Activated CD8-positive, alpha-beta memory T cell treated with anti-CD3 and anti-CD28 coated beads, Interleukin-2, amount 50 U/mL, for 1 hour (primary cell): Measurements from ENCODE around the gene PRKACA.

Experiments used
- DNase-seq: peaks from one replicate; pipeline ENCODE4 v3.0.0-alpha.2; 2020; ENCODE audit errors: extremely low read depth

Gene PRKACA

GRCh38 chr19:14117668-14118164 lies at the start of gene PRKACA:
Gene PRKACA, minus strand, starts transcription at chr19:14117762. Its CDS starts 215 bp downstream, at chr19:14117547.
- DNase-seq = peak; percentile 93

GRCh38 chr19:14166999-14167575 lies 49.5 kb upstream of the PRKACA start:
- DNase-seq = no peak

DNA sequence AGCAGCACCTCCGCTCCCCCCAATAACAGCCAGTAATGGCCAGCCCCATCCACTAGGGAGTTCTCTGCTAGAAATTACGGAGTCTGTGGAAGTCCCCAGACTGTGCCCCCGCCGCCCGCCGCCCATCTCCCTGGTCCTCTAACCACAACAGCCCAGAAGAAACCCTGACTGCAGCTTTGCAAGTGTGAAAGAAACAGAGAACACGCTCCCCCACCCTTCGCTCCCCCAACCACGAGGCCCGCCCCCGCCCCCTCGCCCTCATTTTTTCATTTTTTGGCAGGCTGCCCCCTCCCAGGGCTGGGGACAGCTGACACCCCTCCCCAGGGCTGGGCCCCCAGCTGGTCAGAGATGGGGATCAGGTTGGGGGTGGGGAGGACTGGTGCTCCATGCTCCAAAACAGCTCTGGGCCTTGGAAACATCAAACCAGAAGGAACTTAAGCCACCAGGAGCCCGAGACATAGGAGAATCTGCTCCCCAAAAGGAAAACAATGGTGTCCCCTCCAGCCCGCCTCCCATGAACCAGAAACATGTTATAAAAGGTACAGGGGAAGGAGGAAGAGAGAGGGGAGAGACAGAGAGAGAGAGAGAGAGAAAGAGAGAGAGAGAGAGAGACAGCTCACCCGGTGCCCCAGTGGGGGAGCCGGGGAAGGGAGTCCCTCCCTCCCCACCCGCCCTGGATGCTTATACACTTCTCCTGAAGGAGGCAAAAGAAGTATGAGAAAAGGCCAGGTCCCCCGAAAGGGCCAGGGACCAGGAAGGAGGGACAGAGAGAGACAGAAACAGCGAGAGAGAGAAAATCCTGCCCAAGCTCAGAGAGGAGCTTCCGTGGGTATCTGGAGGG lies 48.6 kb upstream of the PRKACA start:
- DNase-seq = no peak

DNA sequence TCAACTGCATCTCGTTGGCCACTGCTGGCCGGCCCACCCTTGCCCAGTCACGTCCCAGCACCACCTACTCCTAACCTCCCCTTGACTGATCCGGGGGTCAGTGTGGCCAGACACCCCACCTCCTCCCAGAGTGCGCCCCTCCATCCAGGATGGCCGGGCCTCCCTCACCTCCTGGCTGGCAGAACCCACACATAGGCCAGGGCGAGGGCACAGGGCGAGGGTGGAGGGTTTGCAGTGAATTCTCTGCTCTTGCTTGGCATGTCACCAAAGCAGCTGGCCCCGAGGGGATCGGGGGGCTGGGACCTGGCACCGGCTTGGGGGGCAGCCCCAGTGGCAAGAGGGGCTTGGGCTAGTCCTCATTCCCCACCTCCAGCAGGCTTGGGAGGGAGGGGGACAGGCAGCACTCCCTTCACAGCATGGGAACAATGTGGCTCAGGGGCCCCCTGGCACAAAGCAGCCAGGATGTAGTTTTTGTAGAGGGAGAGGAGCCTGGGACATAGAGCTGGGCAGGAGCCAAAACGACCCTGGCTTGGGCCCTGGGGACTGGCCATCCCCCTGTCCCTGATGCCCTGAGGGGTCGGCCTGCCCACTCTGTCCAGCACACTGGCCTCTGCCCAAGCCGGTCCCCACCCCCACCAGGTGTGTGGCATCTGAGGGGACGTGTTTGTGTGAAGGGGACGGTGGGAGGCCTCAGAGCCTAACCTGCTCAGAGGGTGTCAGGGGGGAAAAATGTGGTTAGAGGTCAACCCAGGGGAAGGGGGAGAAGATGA lies 47.3 kb upstream of the PRKACA start:
- DNase-seq = no peak

GRCh38 chr19:14164082-14164481 lies 46.5 kb upstream of the PRKACA start:
- DNase-seq = no peak

DNA sequence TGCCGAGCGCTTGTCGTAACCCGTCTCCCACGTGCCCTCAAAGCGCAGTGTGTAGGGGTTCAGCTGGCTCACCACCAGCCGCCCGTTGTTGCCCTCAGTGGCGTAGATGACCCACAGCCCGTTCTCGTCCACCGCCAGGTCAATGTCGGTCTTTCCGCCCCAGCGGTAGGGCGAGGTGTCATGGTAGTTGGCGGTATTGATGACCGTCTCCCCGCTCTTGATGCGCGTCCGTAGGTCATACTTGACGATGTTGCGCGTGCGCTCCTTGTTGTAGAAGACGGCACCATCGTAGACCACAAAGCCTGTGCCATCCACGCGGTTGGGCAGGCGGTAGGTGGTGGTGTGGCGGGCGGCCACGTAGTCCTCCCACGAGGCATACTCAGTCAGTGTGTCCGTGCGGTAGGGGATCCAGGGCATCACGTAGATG lies 45.3 kb upstream of the PRKACA start:
- no peak for DNase-seq

DNA sequence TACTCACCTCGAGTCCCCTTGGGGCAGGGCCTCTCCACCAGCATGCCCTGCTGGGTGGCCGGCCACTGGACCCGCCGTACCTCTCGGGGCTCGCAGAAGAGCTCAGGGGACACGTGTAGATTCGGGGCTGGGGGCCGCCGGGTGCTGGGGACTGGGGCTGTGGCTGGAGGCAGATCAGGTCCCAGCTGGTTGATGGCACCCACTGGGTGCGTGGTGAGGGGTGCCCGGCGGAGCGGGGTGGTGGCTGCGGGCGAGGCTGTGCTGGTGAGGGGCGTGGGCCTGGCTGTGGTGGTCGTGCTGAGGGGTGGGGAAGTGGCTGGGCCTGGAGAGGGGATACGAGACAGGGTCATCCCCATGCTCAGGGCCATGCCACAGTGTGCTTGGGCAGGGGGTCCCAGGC lies 43.7 kb upstream of the PRKACA start:
- no peak for DNase-seq

DNA sequence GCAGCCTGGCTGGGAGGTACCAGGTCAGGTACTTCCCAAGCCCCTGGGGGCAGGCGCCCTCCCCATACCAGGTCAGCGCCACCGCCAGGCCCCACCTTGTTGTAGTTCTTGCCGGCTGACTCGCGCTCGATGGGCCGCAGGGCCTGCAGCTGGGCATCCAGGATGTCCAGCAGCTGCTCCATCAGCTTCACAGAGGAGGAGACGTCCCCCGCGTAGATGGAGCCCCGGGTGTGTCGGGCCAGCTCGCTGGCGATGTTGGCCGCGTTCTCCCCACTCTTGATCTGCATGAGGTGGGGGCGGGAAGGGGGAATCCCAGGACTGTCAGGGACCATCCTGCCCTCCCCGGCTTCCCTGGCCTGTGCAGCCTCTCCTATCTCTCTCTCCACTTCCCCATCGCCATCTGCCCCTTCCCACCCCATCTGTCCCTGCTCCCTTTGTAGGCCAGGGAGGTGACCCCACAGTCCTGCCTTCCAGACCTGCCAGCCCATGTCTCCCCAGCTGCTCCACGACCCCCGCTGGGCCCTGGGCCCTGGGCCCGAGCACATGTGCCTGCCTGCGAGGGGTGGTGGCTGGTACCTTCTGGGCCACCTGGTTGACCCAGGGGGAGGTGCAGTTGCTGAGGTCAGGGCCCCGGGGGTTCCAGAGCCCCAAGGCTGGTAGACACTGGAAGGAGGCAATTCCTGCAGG lies 42.6 kb upstream of the PRKACA start:
- no peak for DNase-seq

DNA sequence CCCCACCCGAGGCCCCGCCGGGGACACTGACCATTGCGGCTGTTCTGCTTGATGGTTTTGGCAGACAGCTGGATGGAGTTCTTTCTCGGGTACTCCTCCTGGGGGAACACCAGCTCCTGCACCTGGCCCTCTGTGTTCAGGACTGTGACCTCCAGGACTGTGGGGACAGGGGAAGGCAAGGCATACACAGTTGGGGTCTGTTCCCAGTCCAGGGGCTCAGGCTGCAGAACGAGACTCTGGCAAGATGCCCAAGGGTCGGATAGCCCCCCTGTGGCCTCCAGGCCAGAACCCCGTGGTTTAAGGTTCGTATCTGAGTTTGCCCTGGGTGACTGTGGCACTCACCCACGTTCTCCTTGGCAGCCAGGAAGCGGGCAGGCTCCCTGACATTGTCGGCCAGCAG lies 41.5 kb upstream of the PRKACA start:
- DNase-seq = no peak

GRCh38 chr19:14158276-14159023 lies 40.9 kb upstream of the PRKACA start:
- no peak for DNase-seq

GRCh38 chr19:14156971-14157717 lies 39.6 kb upstream of the PRKACA start:
- no peak for DNase-seq

GRCh38 chr19:14156122-14156521 lies 38.6 kb upstream of the PRKACA start:
- DNase-seq = no peak

- no peak for DNase-seq
Observed at GRCh38 chr19:14155371-14155770, 37.8 kb upstream of the PRKACA start.

DNA sequence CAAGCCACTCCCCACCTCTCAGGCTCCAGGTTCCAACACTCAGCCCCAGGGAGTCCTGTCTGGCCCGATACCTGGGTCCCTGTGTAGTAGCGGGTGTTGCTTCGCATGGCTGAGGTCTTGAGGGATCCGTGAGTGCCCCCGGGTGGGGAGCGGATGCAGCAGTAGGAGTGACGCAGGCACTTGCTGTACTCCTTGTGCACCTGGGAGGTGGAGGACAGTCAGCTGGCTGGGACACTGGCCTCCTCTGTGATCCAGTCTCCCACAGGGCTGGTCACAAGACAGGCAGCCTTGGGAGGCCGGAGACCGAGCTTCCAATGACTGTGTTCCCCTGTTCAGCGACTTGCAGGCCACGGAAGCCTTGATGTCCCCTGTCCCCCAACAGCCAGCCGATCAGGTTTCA lies 35.2 kb upstream of the PRKACA start:
- DNase-seq = no peak

DNA sequence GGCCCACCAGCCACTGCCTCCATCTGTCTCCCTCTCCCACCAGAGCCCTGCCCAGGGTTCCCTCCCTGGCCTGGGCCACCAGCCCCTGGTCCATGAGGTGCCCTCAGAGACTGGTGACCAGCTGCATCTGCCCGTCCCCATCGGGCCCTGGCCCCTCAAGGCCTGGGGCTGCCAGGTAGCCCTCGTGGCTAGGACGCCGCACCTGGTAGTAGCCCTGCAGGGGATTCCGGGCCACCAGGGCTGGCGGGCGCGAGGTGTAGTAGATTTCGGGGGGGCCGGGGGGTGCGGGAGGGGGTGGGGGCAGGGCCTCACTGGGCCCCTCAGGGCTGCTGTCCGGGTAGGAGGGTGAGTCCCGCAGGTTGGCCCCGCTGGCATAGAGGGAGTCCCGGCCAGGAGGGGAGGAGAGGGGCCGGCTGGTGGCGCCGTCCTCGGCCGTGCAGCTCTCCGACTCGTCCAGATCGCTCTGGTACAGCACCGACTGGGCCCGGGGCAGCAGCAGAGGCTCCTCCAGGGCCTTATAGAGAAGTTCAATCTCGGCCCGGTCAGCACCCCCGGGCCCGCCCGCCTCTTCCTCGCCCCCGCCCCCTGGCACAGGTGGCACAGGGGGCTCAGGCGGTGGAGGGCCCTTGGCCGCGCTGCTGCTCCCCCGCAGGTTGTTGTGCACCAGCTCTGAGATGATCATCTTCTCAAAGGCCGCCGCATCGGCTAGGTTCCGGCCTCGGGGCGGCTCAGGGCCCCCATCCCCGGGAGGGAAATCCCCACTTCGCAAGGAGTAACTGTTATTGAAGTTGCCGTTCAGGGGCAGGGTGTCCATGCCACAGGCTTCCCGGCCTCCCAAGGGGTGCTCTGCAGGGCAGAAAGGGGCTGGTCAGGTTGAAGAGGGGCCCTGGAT lies 33.5 kb upstream of the PRKACA start:
- no peak for DNase-seq

DNA sequence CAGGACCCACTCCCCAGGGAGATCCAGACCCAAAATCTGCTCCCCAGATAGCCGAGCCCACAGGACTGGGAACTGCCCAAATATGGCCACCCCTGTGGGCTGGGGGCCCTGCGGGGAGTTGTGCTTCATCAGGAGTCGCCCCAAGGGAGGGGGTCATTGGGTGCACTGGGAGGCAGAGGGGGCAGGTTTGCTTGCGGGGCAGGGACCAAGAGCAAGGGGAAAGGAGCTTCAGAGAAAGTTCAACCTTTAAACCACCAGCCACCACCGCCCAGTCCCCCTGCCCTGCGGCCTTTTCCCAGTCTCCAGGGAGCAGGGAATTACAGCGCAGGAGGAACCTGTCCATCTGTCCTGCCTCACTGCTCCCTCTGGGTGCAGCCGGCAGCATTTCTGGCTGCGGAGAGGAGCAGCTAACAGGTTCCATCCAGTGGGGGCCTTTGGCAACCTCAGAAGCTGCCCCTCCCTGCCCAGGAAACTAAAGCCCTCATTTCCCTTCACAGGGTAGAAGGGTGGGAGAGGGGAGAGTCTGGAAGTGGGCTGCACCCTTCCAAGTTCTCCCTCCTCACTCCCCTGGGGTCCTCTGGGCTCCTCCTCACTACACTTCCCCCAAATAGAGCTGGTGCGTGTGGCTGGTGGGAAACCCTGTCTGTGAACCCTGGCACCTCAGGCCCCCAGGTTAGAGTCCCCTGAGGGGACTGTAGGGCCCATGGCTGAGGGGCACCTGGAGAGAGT lies 32.6 kb upstream of the PRKACA start:
- DNase-seq = no peak

DNA sequence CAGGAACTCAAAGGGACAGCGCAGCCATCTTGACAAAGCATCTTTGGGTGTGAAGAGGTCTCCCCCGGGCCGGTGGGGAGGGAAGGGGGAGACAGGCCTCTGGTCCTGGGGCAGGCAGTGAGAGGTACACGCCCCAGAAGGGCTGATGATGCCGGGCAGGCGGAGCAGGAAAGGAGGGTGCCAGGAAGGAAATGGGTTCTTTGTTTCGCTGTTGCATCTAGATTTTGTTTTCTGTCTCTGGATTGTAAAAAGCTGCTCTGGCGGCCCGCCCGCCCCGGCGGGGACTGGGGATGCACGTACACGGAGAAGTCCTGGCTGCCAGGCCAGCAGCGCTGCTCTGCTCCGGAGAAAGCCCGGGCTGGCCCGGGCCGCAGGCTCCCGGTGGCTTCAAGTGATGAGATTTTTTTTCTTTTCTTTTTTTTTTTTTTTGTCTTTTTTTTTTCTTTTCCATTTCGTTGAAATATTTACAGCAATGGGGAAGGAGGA lies 32.0 kb upstream of the PRKACA start:
- DNase-seq = no peak

- no peak for DNase-seq
Observed at GRCh38 chr19:14148751-14149410, 31.3 kb upstream of the PRKACA start.
